ENCODE measurements around the gene ATP2B1.

DNA sequence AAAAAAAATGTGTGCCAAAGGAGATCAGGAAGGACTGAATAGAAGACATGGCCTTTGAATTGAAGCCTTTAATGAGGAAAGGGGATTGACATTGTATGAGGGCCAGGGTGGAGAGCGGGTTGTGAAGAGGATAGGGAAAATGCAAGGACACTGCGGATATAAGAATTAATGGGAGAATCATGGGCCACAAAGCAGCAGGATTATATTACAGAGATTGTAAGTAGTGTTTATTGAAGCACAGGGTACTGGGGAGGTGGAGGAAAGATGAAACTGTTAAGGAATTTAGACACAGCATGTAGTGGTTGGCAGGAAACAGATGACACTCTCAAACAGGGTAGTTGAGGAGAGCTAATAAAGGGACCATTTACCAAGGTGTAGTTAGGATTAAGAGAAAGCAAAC lies 166.4 kb downstream of the ATP2B1 start:
- no peak for TF ChIP-seq SIN3A (IDR thresholded peaks at IDR 0.05; ENCODE audit: borderline replicate concordance, insufficient read depth, low read length)
- no peak for TF ChIP-seq TAF1 (IDR thresholded peaks at IDR 0.05; ENCODE audit: borderline replicate concordance, insufficient read depth, low read length)
